Psoas muscle (tissue), 8 donors: Measurements from ENCODE around the gene MYO10. TPM values are rescaled to one million over a fixed set of nuclear protein-coding genes. Genes with fewer than 3 reads are reported as not detected.

Experiments
- ATAC-seq, 4 donors: fragments of 200-7000 bp; cut with Tn5 transposase; one replicate each; pipeline ENCODE4 v1.9.1; 2020; ENCODE audit warnings: moderate library complexity in 3 of 4, mild to moderate bottlenecking in 2 of 4
- DNase-seq, 2 donors: peaks; one replicate each; pipeline ENCODE4 v3.0.0-alpha.2; 2020
- H3K27ac ChIP-seq: fragments of 200-600 bp; one replicate; pipeline ENCODE4 v1.8.0; 2022
- H3K27me3 ChIP-seq, 3 donors: fragments of 200-600 bp in 1 of 3; one replicate each; pipeline versions ENCODE4 v1.6.1 to v1.8.0; 2013 to 2022; ENCODE audit warnings: low read length in 2 of 3, mild to moderate bottlenecking in 2 of 3, moderate library complexity in 1 of 3; ENCODE audit not compliant: insufficient read depth in 3 of 3
- H3K36me3 ChIP-seq, 2 donors: fragments of 200-600 bp in 1 of 2; one replicate each; pipeline versions ENCODE4 v1.6.1 to v1.8.0; 2013 to 2022; ENCODE audit warnings: low read depth in 1 of 2, mild to moderate bottlenecking in 1 of 2, moderate library complexity in 1 of 2; ENCODE audit not compliant: insufficient read depth in 1 of 2
- H3K4me1 ChIP-seq: fragments of 200-600 bp; one replicate; pipeline ENCODE4 v1.8.0; 2022
- H3K4me3 ChIP-seq: fragments of 200-600 bp; one replicate; pipeline ENCODE4 v1.8.0; 2022; ENCODE audit warnings: mild to moderate bottlenecking
- H3K9me3 ChIP-seq: fragments of 200-600 bp; one replicate; pipeline ENCODE4 v1.8.0; 2022
- CTCF ChIP-seq: fragments of 200-600 bp; IDR thresholded peaks from one replicate; pipeline ENCODE4 v1.8.0; 2022; ENCODE audit warnings: antibody characterized with exemption
- WGBS, 3 donors: extraction: QIAGEN DNeasy Blood & Tissue Kit; methylation state at CpG; one replicate each; pipeline versions ENCODE4 v1.1.6 to v1.1.7; 2013; 5-methylcytosine and 5-hydroxymethylcytosine counted together
- intact Hi-C, 2 donors: fragments of 100-400 bp; cut with DNase I; formaldehyde crosslinking; loops; one replicate each; pipeline versions ENCODE4 v1.11.0 to v1.14.2; 2022
- polyA plus RNA-seq, 3 donors: library from polyadenylated mRNA; stranded (reverse); fragments of 200-250 nt; gene quantifications; one replicate each; pipeline ENCODE4 v1.2.3, GENCODE V29; 2013
- total RNA-seq, 4 donors: library from RNA; stranded (reverse); fragmentation: NEBNext Ultra II Directional in 2 of 4; extraction: Animal tissue kit (Norgen Biotek cat#: 25700) in 2 of 4; gene quantifications; one replicate each; pipeline versions ENCODE4 v1.2.1 to v1.2.4, GENCODE V29; 2021 to 2023
- donor health status: healthy with polysubstance abuse.
- donor health status: DM: no; HTN: no; CAD: no; lungs with moderate emphysema.
- donor health status: Bipolar disorder and iron deficiency.
- donor health status: healthy.
- donor health status: DM: yes; HTN: yes; CAD: no.
- donor health status: DM: no; HTN: no; CAD: no.
- donor health status: DM: no; HTN: no; CAD: no.
- donor health status: DM: yes; HTN: yes; CAD: no.

MYO10 gene
- total and polyA plus RNA-seq, 7 donors: 1.8 to 10.9 (median 10.0) TPM

- H3K36me3 ChIP-seq: peaks cover 0 to 40% of the 10 kb centered on the region in 2 donors
Measured at GRCh38 chr5:16668631-16669030, 267.5 kb downstream of the MYO10 start.

GRCh38 chr5:16668194-16668593 is 267.9 kb downstream of the MYO10 start:
- intact Hi-C loops: loop anchor here in 1 of 2 donors (1.0 to 10.0 kb wide), 3 partner anchors 113 to 201 kb away; partner anchors contain the start of gene ZNF622
- Histone ChIP-seq H3K4me3 (no peak overlapping the region), H3K4me1 (peaks cover 7% of the 10 kb centered on the region), H3K27ac (no peak overlapping the region), H3K9me3 (no peaks in the 10 kb centered on the region), H3K36me3 (peaks cover 0 to 36% of the 10 kb centered on the region in 2 donors), H3K27me3 (no peaks in the 10 kb centered on the region)
- ATAC-seq: no peak
- WGBS, 3 donors: 97% methylated on average over 11 of the region's 11 CpGs
- no peak for TF ChIP-seq CTCF
- no peak for DNase-seq

More at GRCh38 chr5:16668631-16669030, 267.5 kb downstream of the MYO10 start:
- DNase-seq (no peak), ATAC-seq (no peak)
- H3K9me3 ChIP-seq: no peaks in the 10 kb centered on the region
- intact Hi-C loops: loop anchor here in 1 of 2 donors (1.0 to 10.0 kb wide), 3 partner anchors 114 to 201 kb away; partner anchors contain the start of gene ZNF622
- peaks cover 7% of the 10 kb centered on the region for H3K4me1 ChIP-seq
- no peak overlapping the region for H3K4me3 ChIP-seq
- WGBS, 3 donors: 91 to 97% (median 96%) methylated on average over 6 of the region's 6 CpGs
- H3K27ac ChIP-seq: no peak overlapping the region
- H3K27me3 ChIP-seq: no peaks in the 10 kb centered on the region
- TF ChIP-seq CTCF: no peak

DNA sequence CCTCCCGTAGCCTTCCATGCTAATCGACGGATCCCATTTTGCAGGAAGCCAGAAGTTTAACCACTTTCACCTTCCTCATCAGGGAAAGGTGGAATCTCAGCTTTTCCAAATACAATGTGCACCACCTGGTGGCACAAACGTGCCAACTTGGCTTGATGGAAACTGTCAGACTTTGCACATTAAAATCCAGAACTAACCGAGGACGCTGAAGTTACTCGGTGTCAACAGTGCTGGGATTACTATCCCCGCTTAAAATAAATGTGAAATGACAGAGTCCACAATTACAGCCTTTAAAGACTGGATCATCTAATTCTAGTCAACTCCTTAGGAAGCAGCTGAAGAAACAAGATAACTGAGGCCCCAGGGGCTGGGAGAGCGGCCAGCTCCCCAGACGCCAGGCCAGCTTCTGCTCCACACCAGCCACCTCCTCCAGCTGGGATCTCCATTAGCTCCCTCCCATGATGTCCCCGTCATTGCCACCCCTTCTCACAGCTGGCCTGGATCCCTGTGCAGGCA is 269.1 kb downstream of the MYO10 start:
- Histone ChIP-seq H3K36me3 (peaks cover 0 to 26% of the 10 kb centered on the region in 2 donors), H3K4me1 (peaks cover 7% of the 10 kb centered on the region), H3K4me3 (no peak overlapping the region), H3K9me3 (no peaks in the 10 kb centered on the region), H3K27me3 (peaks cover 0 to 2% (median 0%) of the 10 kb centered on the region in 3 donors), H3K27ac (no peak overlapping the region)
- WGBS, 3 donors: 14 to 28% (median 20%) methylated on average over 11 of the region's 11 CpGs
- TF ChIP-seq CTCF: peak; percentile 49
- DNase-seq (no peak), ATAC-seq (peak; percentile 48 to 83 (median 52))
- intact Hi-C loops: loop anchor here in 1 of 2 donors (5.0 to 10.0 kb wide), 2 partner anchors 112 to 200 kb away; partner anchors contain the start of gene ZNF622

GRCh38 chr5:16666130-16666882 is 269.8 kb downstream of the MYO10 start:
- no peak for TF ChIP-seq CTCF
- Histone ChIP-seq H3K27me3 (peaks cover 0 to 2% (median 0%) of the 10 kb centered on the region in 3 donors), H3K4me1 (peaks cover 7% of the 10 kb centered on the region), H3K9me3 (no peaks in the 10 kb centered on the region), H3K27ac (no peak overlapping the region), H3K36me3 (peaks cover 0 to 19% of the 10 kb centered on the region in 2 donors), H3K4me3 (no peak overlapping the region)
- DNase-seq (no peak), ATAC-seq (peak in 3 of 4 donors; percentile 5 to 43 (median 30))
- intact Hi-C loops: loop anchor here in 1 of 2 donors (5.0 to 10.0 kb wide), 2 partner anchors 112 to 199 kb away; partner anchors contain the start of gene ZNF622
- WGBS, 3 donors: 72 to 84% (median 73%) methylated on average over 19 of the region's 19 CpGs
